ENCODE results near the gene HLA-DOA. TPM values are rescaled to one million over a fixed set of nuclear protein-coding genes. Genes with fewer than 3 reads are reported as not detected.

HLA-DOA gene
- polyA plus RNA-seq (ENCODE audit: insufficient read depth in 1 of 5, insufficient read length in 5 of 5, low replicate concordance in 1 of 5), result 1 to 10 TPM; 1.7 to 3.6 (median 2.8) TPM
- long read RNA-seq, donor 1, partial matches to known transcripts, result 0 of 1 reads
- long read RNA-seq, donor 1, other reads (novel, unspliced or antisense), result 0 of 1 reads
- long read RNA-seq, donor 2, result 0 reads
- long read RNA-seq, donor 3, result 0 reads
- long read RNA-seq, donor 4, result 0 reads
- long read RNA-seq, donor 5, result 0 reads
- long read RNA-seq, donor 6, result 0 reads
- long read RNA-seq, donor 7, result 0 reads
- long read RNA-seq, donor 8, result 0 reads

- no peak for DNase-seq
Observed at GRCh38 chr6:33008944-33009861, at the start of gene HLA-DOA. Gene HLA-DOA, minus strand, starts transcription at chr6:33009591.

DNA sequence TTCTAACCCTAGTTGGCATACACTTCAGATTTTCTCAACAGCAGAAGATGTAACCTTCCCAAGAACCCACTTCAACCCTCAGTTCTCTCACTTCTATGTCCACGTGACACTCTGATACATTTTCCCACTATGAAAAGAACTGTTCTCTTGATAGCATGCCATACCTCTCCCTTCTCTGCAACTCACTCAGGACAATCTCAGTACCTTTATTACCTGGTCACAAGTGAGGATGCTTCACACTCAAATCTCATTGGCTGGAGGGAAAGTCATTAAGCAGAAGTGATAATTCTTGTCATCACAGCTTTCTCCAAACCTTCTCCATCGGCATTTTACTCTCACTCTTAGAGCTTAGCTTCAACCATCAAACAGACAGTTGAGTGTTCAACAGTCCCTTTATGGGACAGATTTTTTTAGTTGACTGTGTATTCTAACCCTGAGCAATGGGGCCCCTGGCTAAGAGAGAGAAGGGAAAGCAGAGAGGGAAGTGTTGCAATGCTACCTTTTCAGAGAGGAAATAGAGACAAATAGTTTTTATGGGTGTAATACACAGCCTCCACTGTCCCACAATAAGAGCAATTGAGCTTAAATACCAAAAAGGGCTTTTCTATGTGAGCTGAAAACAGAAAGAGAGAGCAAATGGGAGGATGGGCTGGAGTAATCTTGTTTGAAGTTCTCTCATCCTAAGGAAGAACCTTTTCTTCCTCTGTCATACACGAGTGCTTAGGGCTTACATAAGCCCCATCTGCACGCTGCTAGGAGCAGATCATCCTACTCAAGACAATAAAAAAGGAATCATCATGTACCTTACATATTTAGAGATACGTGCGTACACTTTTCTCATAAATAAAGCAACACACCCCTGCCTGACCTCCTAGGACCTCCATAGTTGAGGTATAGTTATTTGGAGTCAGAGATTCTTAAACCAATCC lies 48.1 kb upstream of the HLA-DOA start:
- no peak for DNase-seq

GRCh38 chr6:33053230-33053629 lies 43.8 kb upstream of the HLA-DOA start:
- DNase-seq, result no peak

DNA sequence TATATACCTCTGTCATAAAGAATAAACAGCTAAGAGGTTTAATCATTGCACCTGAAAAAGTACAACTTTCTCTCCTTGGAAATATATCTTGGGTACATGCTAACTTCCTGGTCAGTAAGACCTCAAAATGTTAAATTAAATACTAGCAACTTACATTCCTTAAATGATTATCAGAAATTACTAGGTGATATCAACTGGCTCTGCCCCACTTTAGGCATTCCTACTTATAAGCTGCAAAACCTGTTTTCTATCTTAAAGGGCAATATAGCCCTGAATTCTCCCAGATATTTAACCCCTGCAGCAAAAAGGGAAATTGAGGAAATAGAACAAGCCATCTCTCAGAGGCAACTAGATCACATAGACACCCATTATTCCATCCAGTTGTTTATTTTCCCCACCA lies 43.2 kb upstream of the HLA-DOA start:
- no peak for DNase-seq

DNA sequence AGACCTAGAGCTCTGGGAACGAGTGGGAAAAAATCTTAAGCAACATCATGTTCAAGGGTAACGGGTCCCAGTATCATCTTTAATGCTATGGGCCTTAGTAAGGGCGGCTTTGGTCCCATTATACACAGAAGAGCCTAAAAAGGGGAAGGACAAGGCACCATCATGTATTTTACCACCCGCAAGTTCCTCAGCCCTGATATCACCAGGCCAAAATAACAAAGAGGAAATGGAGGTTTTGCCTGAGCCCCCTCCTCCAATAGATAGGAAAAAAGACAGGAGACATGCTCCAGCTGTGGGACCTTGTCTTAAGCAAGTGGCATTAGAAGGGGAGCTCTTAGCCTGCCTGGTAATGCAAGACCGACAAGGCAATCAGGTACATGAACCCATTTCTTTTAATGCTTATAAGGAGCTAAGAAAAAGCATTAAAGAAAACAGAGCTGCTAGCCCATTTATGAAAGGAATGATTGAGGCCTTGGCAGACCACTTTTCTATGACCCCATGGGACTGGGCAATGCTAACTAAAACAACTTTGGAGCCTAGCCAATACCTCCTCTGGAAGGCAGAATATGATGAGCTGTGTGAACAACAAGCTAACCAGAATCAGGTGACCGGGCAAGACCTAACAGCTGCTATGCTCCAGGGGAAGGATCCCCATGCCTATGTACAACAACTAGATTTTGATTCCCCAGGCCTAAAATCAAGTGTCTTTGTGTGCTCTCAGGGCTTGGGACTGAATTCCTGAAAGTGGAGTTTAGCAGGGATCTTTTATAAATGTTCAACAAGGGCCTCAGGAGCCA lies 40.8 kb upstream of the HLA-DOA start:
- DNase-seq, result no peak

DNA sequence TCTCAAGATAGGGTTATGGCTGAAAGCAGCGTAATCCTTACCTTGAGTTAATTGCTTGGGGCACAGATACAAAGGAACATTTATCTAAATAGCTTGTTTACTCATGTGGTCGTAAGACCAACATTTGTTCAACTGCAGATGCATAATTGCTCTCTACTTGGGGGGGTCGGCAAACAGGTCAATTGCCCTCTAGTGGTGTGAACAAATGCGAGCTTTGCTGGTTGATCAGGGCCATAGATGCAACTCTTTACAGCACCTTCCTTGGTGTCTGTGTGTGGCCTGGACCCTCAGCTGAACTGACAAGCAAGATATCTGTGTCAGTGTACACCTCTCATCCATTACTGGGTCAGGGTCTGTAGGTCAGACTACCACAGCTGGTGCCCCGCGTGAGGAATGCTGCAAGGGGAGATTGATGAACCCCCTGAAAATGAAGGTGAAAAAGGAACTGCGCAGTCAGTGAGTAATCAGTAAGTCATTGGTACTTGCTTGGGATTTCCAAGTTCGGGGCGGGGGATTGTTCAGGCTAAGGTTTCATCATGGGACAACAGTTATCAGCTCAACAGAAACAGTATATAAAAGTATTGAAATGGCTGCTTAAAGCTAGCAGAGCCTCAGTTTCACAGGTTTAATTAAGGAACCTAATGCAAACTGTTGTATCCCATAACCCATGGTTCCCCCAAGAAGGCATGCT lies 40.1 kb upstream of the HLA-DOA start:
- DNase-seq, result no peak

DNA sequence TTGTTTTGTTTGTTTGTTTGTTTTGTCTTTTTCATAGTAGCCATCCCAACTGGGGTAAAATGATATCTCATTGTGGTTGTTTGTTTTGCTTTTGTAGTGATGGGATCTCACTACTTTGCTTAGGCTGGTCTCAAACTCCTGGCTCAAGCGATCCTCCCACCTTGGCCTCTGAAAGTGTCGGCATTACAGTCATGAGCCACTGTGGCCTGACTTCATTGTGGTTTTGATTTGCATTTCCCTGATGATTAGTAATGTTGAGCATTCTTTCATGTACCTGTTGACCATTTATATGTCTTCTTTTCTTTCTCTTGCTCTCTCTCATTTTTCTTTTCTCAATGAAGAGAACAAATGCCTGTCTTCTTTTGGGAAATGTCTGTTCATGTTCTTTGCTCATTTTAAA lies 30.8 kb upstream of the HLA-DOA start:
- DNase-seq, result no peak

- no peak for DNase-seq
Observed at GRCh38 chr6:33036535-33036934, 27.1 kb upstream of the HLA-DOA start.

GRCh38 chr6:33034554-33034953 lies 25.2 kb upstream of the HLA-DOA start:
- DNase-seq, result no peak

GRCh38 chr6:33030245-33030644 lies 20.9 kb upstream of the HLA-DOA start:
- no peak for DNase-seq

DNA sequence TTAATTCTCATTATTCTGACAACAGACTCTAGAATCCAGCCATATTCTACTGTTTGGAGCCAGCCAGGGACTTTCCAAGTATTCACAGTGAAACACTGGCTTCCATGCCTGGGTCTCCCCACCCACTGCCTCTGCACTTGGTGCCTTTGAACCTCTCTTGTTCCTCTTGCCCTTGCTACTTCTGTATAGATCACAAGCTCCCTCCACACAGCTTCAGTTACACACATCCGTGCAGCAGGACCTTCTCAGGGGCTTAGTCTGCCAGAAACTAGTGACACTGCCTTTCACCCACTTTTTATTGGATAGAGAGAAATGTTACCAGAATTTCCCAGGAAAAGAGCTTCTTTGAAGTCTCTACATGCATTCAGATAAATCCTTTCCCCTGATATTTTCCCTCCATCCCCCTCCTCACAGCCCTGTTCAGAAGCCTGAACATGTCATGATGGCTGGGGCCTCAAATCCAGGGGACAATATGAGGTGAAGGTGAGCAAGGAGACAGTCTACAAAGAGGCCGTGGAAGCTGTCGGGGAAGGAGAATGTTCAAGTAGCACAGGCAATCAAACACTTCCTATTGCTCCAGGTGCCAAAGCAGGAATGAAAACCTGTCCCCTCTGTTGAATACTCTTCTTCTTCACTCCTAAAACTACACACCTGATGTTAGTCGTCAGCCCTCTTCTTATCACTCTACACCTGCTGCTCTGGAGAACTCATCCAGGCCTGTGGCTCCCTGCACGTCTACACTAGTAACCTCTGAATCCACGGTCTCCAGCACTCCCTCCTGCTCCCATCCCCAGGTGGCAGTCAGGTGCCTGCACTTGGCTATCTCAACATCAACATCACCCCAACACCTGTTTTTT lies 20.2 kb upstream of the HLA-DOA start:
- no peak for DNase-seq

DNA sequence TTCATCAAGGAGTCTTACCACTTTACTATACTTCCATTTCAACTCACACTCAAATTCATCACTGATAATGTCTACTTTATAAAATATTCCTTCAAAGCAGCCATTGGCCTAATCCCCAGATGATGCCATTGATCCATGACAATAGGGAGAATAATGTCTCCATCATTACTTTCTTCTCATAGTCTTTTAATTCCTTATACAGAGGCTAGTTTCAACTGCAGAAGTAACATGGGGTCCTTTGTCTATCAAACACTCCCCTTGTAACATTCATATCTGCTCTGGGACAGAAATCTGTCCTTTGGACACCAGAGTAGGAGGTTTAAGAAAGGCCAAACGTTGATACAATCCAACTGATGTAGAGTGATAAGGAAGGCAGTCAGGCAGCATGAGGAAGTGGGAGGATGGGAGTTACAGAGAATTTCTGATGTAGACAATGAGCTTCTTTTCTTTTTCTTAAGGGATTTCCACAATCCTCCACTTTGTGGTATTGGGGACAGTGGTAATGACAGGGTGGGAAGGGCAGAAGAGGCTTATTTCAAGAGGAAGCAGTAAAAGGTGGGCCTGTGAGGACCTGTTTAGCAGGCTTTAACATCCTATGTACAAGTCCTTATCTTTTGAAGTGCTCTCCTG lies 18.9 kb upstream of the HLA-DOA start:
- DNase-seq, result no peak

DNA sequence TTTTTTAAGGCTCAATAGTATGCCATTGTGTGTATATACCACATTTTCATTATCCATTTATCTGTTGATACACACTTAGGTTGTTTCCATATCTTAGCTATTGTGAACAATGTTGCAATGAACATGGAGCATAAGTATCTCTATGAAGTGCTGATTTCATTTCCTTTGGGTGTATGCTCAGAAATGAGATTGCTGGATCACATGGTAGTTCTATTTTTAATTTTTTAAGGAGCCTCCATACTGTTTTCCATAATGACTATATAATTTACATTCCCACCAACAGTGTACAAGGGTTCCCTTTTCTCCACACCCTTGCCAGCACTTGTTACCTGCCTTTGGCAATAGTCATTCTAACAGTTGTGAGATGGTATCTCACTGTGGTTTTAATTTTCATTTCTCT lies 15.1 kb upstream of the HLA-DOA start:
- DNase-seq, result no peak

DNA sequence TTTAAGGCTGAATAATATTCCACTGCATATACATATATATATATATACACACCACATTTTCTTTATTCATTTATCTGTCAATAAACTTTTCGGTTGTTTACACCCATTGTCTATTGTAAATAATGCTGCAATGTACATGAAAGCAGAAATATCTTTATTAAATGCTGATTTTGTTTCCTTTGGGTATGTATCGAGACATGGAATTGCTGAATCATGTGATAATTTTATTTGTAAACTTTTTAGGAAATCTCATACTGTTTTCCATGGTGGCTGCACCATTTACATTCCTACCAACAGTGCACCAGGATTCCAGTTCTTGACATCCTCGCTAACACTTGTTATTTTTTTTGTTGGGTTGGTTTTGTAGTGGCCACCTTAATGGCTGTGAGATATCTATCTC lies 14.1 kb upstream of the HLA-DOA start:
- no peak for DNase-seq

GRCh38 chr6:33021917-33022316 lies 12.5 kb upstream of the HLA-DOA start:
- no peak for DNase-seq

- no peak for DNase-seq
Observed at GRCh38 chr6:33019372-33019771, 10.0 kb upstream of the HLA-DOA start.

- peak; percentile 26 to 42 for DNase-seq
Observed at GRCh38 chr6:33018904-33019303, 9.5 kb upstream of the HLA-DOA start.

GRCh38 chr6:33018418-33018817 lies 9.0 kb upstream of the HLA-DOA start:
- no peak for DNase-seq

Measured in right lung (tissue), 10 donors.